ENCODE results near the gene GPANK1. TPM values are rescaled to one million over a fixed set of nuclear protein-coding genes. Genes with fewer than 3 reads are reported as not detected.

The GPANK1 gene
- total and polyA plus RNA-seq, 9 of the 15 experiments (the other 6 are each of a cell fraction or from before 2014, with no cell fraction given), result 32.2 to 111 (median 46.3) TPM

- TF ChIP-seq E2F6 (IDR thresholded peaks at IDR 0.05; ENCODE audit: borderline replicate concordance in 1 of 2, extremely low read depth in 1 of 2, insufficient read depth in 1 of 2, insufficient read length in 1 of 2, low read depth in 1 of 2, low read length in 1 of 2, poor library complexity in 1 of 2, severe bottlenecking in 1 of 2), result peak; percentile 52 to 76
- TF ChIP-seq FOS (IDR thresholded peaks at IDR 0.05; ENCODE audit: extremely low read depth, insufficient read length), result no peak
- no peak for TF ChIP-seq PRMT5 (CRISPR knock-in tag; IDR thresholded peaks at IDR 0.05)
- TF ChIP-seq TOE1 (IDR thresholded peaks at IDR 0.05; ENCODE audit: borderline replicate concordance), result no peak
- TF ChIP-seq TOE1 (CRISPR knock-in tag; IDR thresholded peaks at IDR 0.05; ENCODE audit: borderline replicate concordance, low read depth), result no peak; the same call in 1 of the 2 replicates
- TF ChIP-seq HINFP (tag; conservative IDR thresholded peaks at IDR 0.05; ENCODE audit: low read depth), result no peak
- no peak for TF ChIP-seq PPARD (CRISPR knock-in tag; IDR thresholded peaks at IDR 0.05)
- no peak for TF ChIP-seq RB1 (IDR thresholded peaks at IDR 0.05; ENCODE audit: low read depth)
- TF ChIP-seq ZNF436 (CRISPR knock-in tag; IDR thresholded peaks at IDR 0.05), result no peak
- no peak for TF ChIP-seq TCF7L2 (IDR thresholded peaks at IDR 0.05; ENCODE audit: low read depth, low read length)
- no peak for TF ChIP-seq GABPA (tag; conservative IDR thresholded peaks at IDR 0.05; ENCODE audit: low read depth)
- no peak for TF ChIP-seq ZNF395 (CRISPR knock-in tag; IDR thresholded peaks at IDR 0.05)
- peak; percentile 72 for TF ChIP-seq ARHGAP35 (IDR thresholded peaks at IDR 0.05; ENCODE audit: partially characterized antibody)
- 0 out of 2 replicates have a peak, but pooled peaks have one; percentile 5 for TF ChIP-seq ZNF134 (CRISPR knock-in tag; conservative IDR thresholded peaks at IDR 0.05)
- TF ChIP-seq JUND (IDR thresholded peaks at IDR 0.05; ENCODE audit: borderline replicate concordance, low read depth, low read length), result peak; percentile 75
- peak; percentile 62; the same call in 1 of the 3 replicates for TF ChIP-seq JUND (tag; IDR thresholded peaks at IDR 0.05; ENCODE audit: borderline replicate concordance, low read depth, low read length)
- no peak for TF ChIP-seq EP400 (IDR thresholded peaks at IDR 0.05)
- TF ChIP-seq IRF9 (tag; IDR thresholded peaks at IDR 0.05), result no peak
- peak; percentile 56; the same call in 1 of the 2 replicates for TF ChIP-seq NBN (IDR thresholded peaks at IDR 0.05; ENCODE audit: low read depth)
- no peak for TF ChIP-seq FOSL1 (tag; conservative IDR thresholded peaks at IDR 0.05)
- no peak for TF ChIP-seq ETS2 (tag; IDR thresholded peaks at IDR 0.05; ENCODE audit: borderline replicate concordance, poor library complexity, severe bottlenecking)
- TF ChIP-seq HSF4 (CRISPR knock-in tag; IDR thresholded peaks at IDR 0.05; ENCODE audit: borderline replicate concordance), result no peak
- no peak for TF ChIP-seq GTF2E2 (tag; IDR thresholded peaks at IDR 0.05)
Measured at GRCh38 chr6:31660381-31661261, 4.2 kb downstream of the GPANK1 start, which contains the start of gene C6orf47 (continued).
